HepG2 (cell line): Measurements from ENCODE around the gene ACSM2A. TPM values are rescaled to one million over a fixed set of nuclear protein-coding genes. Genes with fewer than 3 reads are reported as not detected.

Experiments
- BCL6 ChIP-seq: IDR thresholded peaks from 2 replicates; pipeline ENCODE4 v1.6.1; 2016; ENCODE audit warnings: missing genetic modification reagents, missing compliant biosample characterization
- FOSL2 ChIP-seq: sonication (generic); formaldehyde crosslinking; IDR thresholded peaks from 2 replicates; pipeline ENCODE4 v1.4.0; 2020; ENCODE audit warnings: missing genetic modification reagents
- KLF15 ChIP-seq: sonication (generic); formaldehyde crosslinking; IDR thresholded peaks from 2 replicates; pipeline ENCODE4 v1.8.1; 2023; ENCODE audit warnings: borderline replicate concordance, mild to moderate bottlenecking, inconsistent platforms, missing genetic modification reagents, mixed read lengths
- PAWR ChIP-seq: sonication (generic); formaldehyde crosslinking; IDR thresholded peaks from 2 replicates; pipeline ENCODE4 v1.4.0; 2020; ENCODE audit warnings: missing genetic modification reagents, mild to moderate bottlenecking, borderline replicate concordance
- POLR2G ChIP-seq: fragments of 200-400 bp; formaldehyde crosslinking; IDR thresholded peaks from 2 replicates; pipeline ENCODE4 v1.6.1; 2018; ENCODE audit warnings: mild to moderate bottlenecking, low read depth, low read length, moderate library complexity
- SOX13 ChIP-seq, 3 experiments: fragments of 450-650 bp in 1 of 3; sonication (generic) in 1 of 3; formaldehyde crosslinking in 1 of 3; IDR thresholded peaks in 2 of 3; conservative IDR thresholded peaks in 1 of 3; 2 replicates each; pipeline versions ENCODE4 v1.5.0 to v1.6.1; 2016 to 2020; ENCODE audit warnings: antibody characterized with exemption in 1 of 3, mild to moderate bottlenecking in 1 of 3, missing compliant biosample characterization in 1 of 3, missing genetic modification reagents in 1 of 3, moderate library complexity in 1 of 3
- XRCC5 ChIP-seq: fragments of 200-400 bp; formaldehyde crosslinking; optimal IDR thresholded peaks from 2 replicates; pipeline ENCODE3; 2017; ENCODE audit warnings: mild to moderate bottlenecking, low read length
- ZKSCAN8 ChIP-seq: IDR thresholded peaks from 2 replicates; pipeline ENCODE4 v1.6.1; 2016; ENCODE audit warnings: borderline replicate concordance, missing genetic modification reagents, missing compliant biosample characterization
- ZNF225 ChIP-seq: sonication (generic); formaldehyde crosslinking; IDR thresholded peaks from 2 replicates; pipeline ENCODE4 v1.4.0; 2020; ENCODE audit warnings: mild to moderate bottlenecking, missing genetic modification reagents
- ZNF263 ChIP-seq: sonication (generic); formaldehyde crosslinking; IDR thresholded peaks from 2 replicates; pipeline ENCODE4 v1.4.0; 2020; ENCODE audit warnings: missing genetic modification reagents
- ZNF326 ChIP-seq: sonication (generic); formaldehyde crosslinking; IDR thresholded peaks from 2 replicates; pipeline ENCODE4 v1.4.0; 2020; ENCODE audit warnings: missing genetic modification reagents, borderline replicate concordance
- ZNF501 ChIP-seq: sonication (generic); formaldehyde crosslinking; IDR thresholded peaks from 2 replicates; pipeline ENCODE4 v1.5.1; 2020; ENCODE audit warnings: mild to moderate bottlenecking, moderate library complexity, missing genetic modification reagents
- ZNF530 ChIP-seq: sonication (generic); formaldehyde crosslinking; IDR thresholded peaks from 2 replicates; pipeline ENCODE4 v1.5.0; 2020; ENCODE audit warnings: low read depth, mild to moderate bottlenecking, missing genetic modification reagents
- ZNF670 ChIP-seq: sonication (generic); formaldehyde crosslinking; IDR thresholded peaks from 2 replicates; pipeline ENCODE4 v1.8.0; 2022; ENCODE audit warnings: mild to moderate bottlenecking, missing genetic modification reagents, borderline replicate concordance
- ZNF792 ChIP-seq: IDR thresholded peaks from 2 replicates; pipeline ENCODE4 v1.6.1; 2016
- ZSCAN21 ChIP-seq: sonication (generic); formaldehyde crosslinking; IDR thresholded peaks from 2 replicates; pipeline ENCODE4 v1.8.0; 2022; ENCODE audit warnings: mild to moderate bottlenecking, missing genetic modification reagents, moderate library complexity, borderline replicate concordance
- ZSCAN25 ChIP-seq: sonication (generic); formaldehyde crosslinking; IDR thresholded peaks from 2 replicates; pipeline ENCODE4 v1.8.0; 2022; ENCODE audit warnings: mild to moderate bottlenecking, missing genetic modification reagents
- polyA plus RNA-seq, 8 experiments: library from polyadenylated mRNA; depleted of rRNA in 3 of 8; stranded (reverse) in 7 of 8; unstranded in 1 of 8; fragments of >200 nt; fragmentation: Illumina TruSeq in 4 of 8; extraction: Trizol in 4 of 8; gene quantifications; 2 replicates each; pipeline versions ENCODE4 v1.2.1 to v1.2.3, GENCODE V29; 2011 to 2016; ENCODE audit warnings: low read depth in 4 of 8, missing spikeins in 1 of 8, mixed read lengths in 1 of 8; ENCODE audit not compliant: insufficient read depth in 1 of 8
- total RNA-seq, 5 experiments: library from RNA; depleted of rRNA; stranded (reverse); fragments of >200 nt; fragmentation: Illumina TruSeq; extraction: Trizol; gene quantifications; 2 replicates each; pipeline ENCODE4 v1.2.3, GENCODE V29; 2016; ENCODE audit warnings: low read depth in 1 of 5
- TF ChIP-seq, protein P1 (sequence below): sonication (generic); formaldehyde crosslinking; IDR thresholded peaks from 2 replicates; pipeline ENCODE4 v1.4.0; 2020; ENCODE audit warnings: missing genetic modification reagents, mild to moderate bottlenecking, borderline replicate concordance
- TF ChIP-seq, protein P2 (sequence below), 2 experiments: fragments of 450-650 bp in 1 of 2; sonication (generic) in 1 of 2; formaldehyde crosslinking; IDR thresholded peaks; 2 replicates each; pipeline versions ENCODE4 v1.5.0 to v1.8.0; 2020 to 2022; ENCODE audit warnings: mild to moderate bottlenecking in 1 of 2, missing genetic modification reagents in 1 of 2
- TF ChIP-seq, protein P3 (sequence below): sonication (generic); formaldehyde crosslinking; IDR thresholded peaks from 2 replicates; pipeline ENCODE4 v1.4.0; 2020; ENCODE audit warnings: missing genetic modification reagents
- TF ChIP-seq, protein P4 (sequence below): sonication (generic); IDR thresholded peaks from 2 replicates; pipeline ENCODE4 v1.6.1; 2016; ENCODE audit warnings: low read depth, borderline replicate concordance

Gene ACSM2A
- total and polyA plus RNA-seq, 2 of the 13 experiments (the other 11 are each of a cell fraction or from before 2014, with no cell fraction given) = 11.4 to 16.3 TPM

DNA sequence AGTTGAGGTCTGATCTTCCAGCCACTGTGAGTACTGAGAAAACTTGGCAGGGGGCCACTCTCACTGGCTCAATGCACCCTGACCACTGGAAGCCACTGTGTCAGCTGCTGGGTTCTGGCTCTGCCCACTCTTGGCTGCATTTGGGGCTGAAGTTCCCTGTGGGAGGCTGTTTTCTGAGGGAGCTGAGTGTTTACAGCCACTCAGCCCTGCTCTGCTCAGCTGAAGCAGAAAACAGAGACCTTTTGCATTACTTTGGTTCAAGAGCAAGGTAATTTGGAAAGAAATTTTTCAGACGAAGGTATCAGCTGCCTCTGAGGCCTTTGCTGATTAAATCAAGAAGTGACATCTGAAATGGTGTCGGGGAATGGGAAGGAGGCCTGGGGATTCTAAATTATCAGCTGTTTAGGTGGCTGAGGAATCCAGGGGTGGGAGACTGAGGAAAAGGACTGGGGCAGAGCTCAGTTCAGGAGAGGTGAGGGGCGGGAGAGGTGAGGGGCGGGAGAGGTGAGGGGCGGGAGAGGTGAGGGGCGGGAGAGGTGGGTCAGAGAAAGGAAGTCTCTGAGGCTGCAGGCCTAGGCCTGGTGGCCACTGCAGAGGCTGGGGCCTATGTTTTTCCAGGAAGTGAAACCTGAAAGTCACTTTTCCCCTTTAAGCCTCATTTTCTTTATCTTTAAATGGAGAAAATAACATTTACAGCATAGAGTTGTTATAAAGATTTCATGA, 41.8 kb upstream of the ACSM2A start, which contains the start of gene ACSM5 (continued):
- TF ChIP-seq, protein P1, sequence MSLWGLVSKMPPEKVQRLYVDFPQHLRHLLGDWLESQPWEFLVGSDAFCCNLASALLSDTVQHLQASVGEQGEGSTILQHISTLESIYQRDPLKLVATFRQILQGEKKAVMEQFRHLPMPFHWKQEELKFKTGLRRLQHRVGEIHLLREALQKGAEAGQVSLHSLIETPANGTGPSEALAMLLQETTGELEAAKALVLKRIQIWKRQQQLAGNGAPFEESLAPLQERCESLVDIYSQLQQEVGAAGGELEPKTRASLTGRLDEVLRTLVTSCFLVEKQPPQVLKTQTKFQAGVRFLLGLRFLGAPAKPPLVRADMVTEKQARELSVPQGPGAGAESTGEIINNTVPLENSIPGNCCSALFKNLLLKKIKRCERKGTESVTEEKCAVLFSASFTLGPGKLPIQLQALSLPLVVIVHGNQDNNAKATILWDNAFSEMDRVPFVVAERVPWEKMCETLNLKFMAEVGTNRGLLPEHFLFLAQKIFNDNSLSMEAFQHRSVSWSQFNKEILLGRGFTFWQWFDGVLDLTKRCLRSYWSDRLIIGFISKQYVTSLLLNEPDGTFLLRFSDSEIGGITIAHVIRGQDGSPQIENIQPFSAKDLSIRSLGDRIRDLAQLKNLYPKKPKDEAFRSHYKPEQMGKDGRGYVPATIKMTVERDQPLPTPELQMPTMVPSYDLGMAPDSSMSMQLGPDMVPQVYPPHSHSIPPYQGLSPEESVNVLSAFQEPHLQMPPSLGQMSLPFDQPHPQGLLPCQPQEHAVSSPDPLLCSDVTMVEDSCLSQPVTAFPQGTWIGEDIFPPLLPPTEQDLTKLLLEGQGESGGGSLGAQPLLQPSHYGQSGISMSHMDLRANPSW (CRISPR knock-in tag) = 0 out of 2 replicates have a peak, but pooled peaks have one; percentile 31
- TF ChIP-seq PAWR (CRISPR knock-in tag) (0 out of 2 replicates have a peak, but pooled peaks have one; percentile 71), ZNF530 (CRISPR knock-in tag) (no peak), ZSCAN21 (CRISPR knock-in tag) (0 out of 2 replicates have a peak, but pooled peaks have one; percentile 37), ZNF501 (0 out of 2 replicates have a peak, but pooled peaks have one; percentile 7), ZNF326 (CRISPR knock-in tag) (no peak), ZNF792 (peak; percentile 26; the same call in 1 of the 2 replicates), ZNF670 (CRISPR knock-in tag) (no peak), BCL6 (0 out of 2 replicates have a peak, but pooled peaks have one; percentile 18), XRCC5 (peak; percentile 74), SOX13 (IDR thresholded peaks at IDR 0.05) (no peak), SOX13 (CRISPR knock-in tag; conservative IDR thresholded peaks at IDR 0.05 in 1 of 2, IDR thresholded peaks at IDR 0.05 in 1 of 2) (peak in 1 of 2 experiments; percentile 30; a peak in 1 of 4 replicates), FOSL2 (CRISPR knock-in tag) (peak; percentile 31), ZNF225 (no peak), KLF15 (no peak), POLR2G (peak; percentile 86), ZNF263 (CRISPR knock-in tag) (0 out of 2 replicates have a peak, but pooled peaks have one; percentile 24), ZKSCAN8 (CRISPR knock-in tag) (0 out of 2 replicates have a peak, but pooled peaks have one; percentile 42), ZSCAN25 (0 out of 2 replicates have a peak, but pooled peaks have one; percentile 40)
- TF ChIP-seq, protein P2, sequence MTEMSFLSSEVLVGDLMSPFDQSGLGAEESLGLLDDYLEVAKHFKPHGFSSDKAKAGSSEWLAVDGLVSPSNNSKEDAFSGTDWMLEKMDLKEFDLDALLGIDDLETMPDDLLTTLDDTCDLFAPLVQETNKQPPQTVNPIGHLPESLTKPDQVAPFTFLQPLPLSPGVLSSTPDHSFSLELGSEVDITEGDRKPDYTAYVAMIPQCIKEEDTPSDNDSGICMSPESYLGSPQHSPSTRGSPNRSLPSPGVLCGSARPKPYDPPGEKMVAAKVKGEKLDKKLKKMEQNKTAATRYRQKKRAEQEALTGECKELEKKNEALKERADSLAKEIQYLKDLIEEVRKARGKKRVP (CRISPR knock-in tag; IDR thresholded peaks at IDR 0.05) = no peak
- TF ChIP-seq, protein P3, sequence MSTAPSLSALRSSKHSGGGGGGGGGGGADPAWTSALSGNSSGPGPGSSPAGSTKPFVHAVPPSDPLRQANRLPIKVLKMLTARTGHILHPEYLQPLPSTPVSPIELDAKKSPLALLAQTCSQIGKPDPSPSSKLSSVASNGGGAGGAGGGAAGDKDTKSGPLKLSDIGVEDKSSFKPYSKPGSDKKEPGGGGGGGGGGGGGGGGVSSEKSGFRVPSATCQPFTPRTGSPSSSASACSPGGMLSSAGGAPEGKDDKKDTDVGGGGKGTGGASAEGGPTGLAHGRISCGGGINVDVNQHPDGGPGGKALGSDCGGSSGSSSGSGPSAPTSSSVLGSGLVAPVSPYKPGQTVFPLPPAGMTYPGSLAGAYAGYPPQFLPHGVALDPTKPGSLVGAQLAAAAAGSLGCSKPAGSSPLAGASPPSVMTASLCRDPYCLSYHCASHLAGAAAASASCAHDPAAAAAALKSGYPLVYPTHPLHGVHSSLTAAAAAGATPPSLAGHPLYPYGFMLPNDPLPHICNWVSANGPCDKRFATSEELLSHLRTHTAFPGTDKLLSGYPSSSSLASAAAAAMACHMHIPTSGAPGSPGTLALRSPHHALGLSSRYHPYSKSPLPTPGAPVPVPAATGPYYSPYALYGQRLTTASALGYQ = 0 out of 2 replicates have a peak, but pooled peaks have one; percentile 15
- TF ChIP-seq, protein P4, sequence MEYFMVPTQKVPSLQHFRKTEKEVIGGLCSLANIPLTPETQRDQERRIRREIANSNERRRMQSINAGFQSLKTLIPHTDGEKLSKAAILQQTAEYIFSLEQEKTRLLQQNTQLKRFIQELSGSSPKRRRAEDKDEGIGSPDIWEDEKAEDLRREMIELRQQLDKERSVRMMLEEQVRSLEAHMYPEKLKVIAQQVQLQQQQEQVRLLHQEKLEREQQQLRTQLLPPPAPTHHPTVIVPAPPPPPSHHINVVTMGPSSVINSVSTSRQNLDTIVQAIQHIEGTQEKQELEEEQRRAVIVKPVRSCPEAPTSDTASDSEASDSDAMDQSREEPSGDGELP = peak; percentile 89
